Keratinocyte (primary cell): ENCODE measurements around the gene AMMECR1.

ENCODE experiments used
- EZH2 ChIP-seq: IDR thresholded peaks from one replicate; pipeline ENCODE4 v1.6.1; 2012; ENCODE audit warnings: inconsistent platforms, mild to moderate bottlenecking, low read length, moderate library complexity
- TF ChIP-seq, protein P1 (sequence below), 3 experiments: IDR thresholded peaks in 1 of 3; conservative IDR thresholded peaks in 1 of 3; optimal IDR thresholded peaks in 1 of 3; 2 replicates in 2 of 3; 3 replicates in 1 of 3; pipeline versions ENCODE3 to v1.5.1; 2011; ENCODE audit warnings: low read length in 3 of 3, mild to moderate bottlenecking in 3 of 3, moderate library complexity in 2 of 3, control low read depth in 1 of 3, inconsistent platforms in 1 of 3; ENCODE audit not compliant: insufficient read depth in 2 of 3; ENCODE audit errors: extremely low read depth in 1 of 3

DNA sequence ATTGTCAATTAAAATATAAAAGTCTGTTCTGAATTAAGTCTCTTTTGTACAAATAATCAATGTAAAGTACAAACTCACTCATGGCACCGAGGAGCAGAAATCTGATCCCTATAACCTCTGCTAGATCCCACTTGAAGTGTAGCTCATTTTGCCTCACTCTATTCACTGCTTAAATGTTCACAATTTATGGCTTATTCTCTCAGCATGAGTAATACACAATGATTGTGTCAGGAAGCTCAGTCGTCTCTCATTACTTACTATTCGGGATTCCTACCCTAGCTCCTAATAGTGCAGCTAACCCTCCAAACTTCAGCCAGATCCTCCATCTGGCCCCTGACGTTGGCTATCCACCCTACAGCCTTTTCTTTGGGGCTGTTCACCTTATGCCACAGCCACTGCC lies 4.7 kb upstream of the AMMECR1 start:
- TF ChIP-seq, protein P1, sequence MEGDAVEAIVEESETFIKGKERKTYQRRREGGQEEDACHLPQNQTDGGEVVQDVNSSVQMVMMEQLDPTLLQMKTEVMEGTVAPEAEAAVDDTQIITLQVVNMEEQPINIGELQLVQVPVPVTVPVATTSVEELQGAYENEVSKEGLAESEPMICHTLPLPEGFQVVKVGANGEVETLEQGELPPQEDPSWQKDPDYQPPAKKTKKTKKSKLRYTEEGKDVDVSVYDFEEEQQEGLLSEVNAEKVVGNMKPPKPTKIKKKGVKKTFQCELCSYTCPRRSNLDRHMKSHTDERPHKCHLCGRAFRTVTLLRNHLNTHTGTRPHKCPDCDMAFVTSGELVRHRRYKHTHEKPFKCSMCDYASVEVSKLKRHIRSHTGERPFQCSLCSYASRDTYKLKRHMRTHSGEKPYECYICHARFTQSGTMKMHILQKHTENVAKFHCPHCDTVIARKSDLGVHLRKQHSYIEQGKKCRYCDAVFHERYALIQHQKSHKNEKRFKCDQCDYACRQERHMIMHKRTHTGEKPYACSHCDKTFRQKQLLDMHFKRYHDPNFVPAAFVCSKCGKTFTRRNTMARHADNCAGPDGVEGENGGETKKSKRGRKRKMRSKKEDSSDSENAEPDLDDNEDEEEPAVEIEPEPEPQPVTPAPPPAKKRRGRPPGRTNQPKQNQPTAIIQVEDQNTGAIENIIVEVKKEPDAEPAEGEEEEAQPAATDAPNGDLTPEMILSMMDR (optimal IDR thresholded peaks at IDR 0.05 in 1 of 3, IDR thresholded peaks at IDR 0.05 in 1 of 3, conservative IDR thresholded peaks at IDR 0.05 in 1 of 3; ENCODE audit: extremely low read depth in 1 of 3, insufficient read depth in 2 of 3, low read length in 3 of 3) = no peak
- TF ChIP-seq EZH2 = no peak
